Aorta (tissue), 5 donors: ENCODE results near the gene RALGPS2. TPM values are rescaled to one million over a fixed set of nuclear protein-coding genes. Genes with fewer than 3 reads are reported as not detected.
"Not testable (repeated sequence)": the region's sequence is repeated elsewhere in the genome, so short reads cannot be mapped to it uniquely, and the experiment has no call there.

Source experiments
- ATAC-seq: fragments of 200-7000 bp; cut with Tn5 transposase; one replicate; pipeline ENCODE4 v1.9.1; 2022; ENCODE audit warnings: moderate library complexity; ENCODE audit not compliant: low FRiP score
- DNase-seq, 2 donors: peaks; one replicate each; pipeline ENCODE4 v3.0.0-alpha.2; 2020
- H3K27ac ChIP-seq, 2 donors: one replicate each; pipeline ENCODE4 v1.5.1; 2013; ENCODE audit warnings: low read length in 2 of 2, mild to moderate bottlenecking in 2 of 2, moderate library complexity in 2 of 2, control low read depth in 1 of 2, inconsistent platforms in 1 of 2, low read depth in 1 of 2
- H3K27me3 ChIP-seq, 2 donors: one replicate each; pipeline ENCODE4 v1.6.1; 2013; ENCODE audit warnings: control low read depth in 1 of 2, low read length in 1 of 2, mild to moderate bottlenecking in 1 of 2, moderate library complexity in 1 of 2; ENCODE audit not compliant: insufficient read depth in 2 of 2, control insufficient read depth in 1 of 2
- H3K36me3 ChIP-seq, 2 donors: one replicate each; pipeline ENCODE4 v1.6.1; 2013; ENCODE audit warnings: control low read depth in 1 of 2, low read length in 1 of 2, mild to moderate bottlenecking in 1 of 2; ENCODE audit not compliant: insufficient read depth in 2 of 2, control insufficient read depth in 1 of 2
- H3K4me1 ChIP-seq, 2 donors: one replicate each; pipeline ENCODE4 v1.6.1; 2013; ENCODE audit warnings: low read length in 2 of 2, control low read depth in 1 of 2, mild to moderate bottlenecking in 1 of 2, moderate library complexity in 1 of 2; ENCODE audit not compliant: insufficient read depth in 2 of 2, control insufficient read depth in 1 of 2
- H3K4me3 ChIP-seq, 2 donors: one replicate each; pipeline ENCODE4 v1.5.1; 2013; ENCODE audit warnings: low read length in 2 of 2, control low read depth in 1 of 2, mild to moderate bottlenecking in 1 of 2
- H3K9me3 ChIP-seq: one replicate; pipeline ENCODE4 v1.6.1; 2013; ENCODE audit warnings: mild to moderate bottlenecking, low read length; ENCODE audit not compliant: control insufficient read depth
- WGBS, 2 donors: extraction: QIAGEN DNeasy Blood & Tissue Kit; methylation state at CpG; one replicate each; pipeline ENCODE4 v1.1.7; 2013; 5-methylcytosine and 5-hydroxymethylcytosine counted together
- intact Hi-C, 2 donors: fragments of 100-400 bp; cut with DNase I; formaldehyde crosslinking; loops; one replicate each; pipeline versions ENCODE4 v1.14.2 to v1.15.0; 2022
- polyA plus RNA-seq, 2 donors: library from polyadenylated mRNA; stranded (reverse); fragments of 200-250 nt; gene quantifications; one replicate each; pipeline ENCODE4 v1.2.3, GENCODE V29; 2013
- total RNA-seq, 2 donors: library from RNA; stranded (reverse); fragmentation: NEBNext Ultra II Directional; extraction: Animal tissue kit (Norgen Biotek cat#: 25700); gene quantifications; one replicate each; pipeline ENCODE4 v1.2.1, GENCODE V29; 2021
- donor health status: healthy with polysubstance abuse.
- donor health status: Bipolar disorder and iron deficiency.
- donor health status: DM: no; HTN: no; CAD: no.
- donor health status: DM: no; HTN: no; CAD: no.
- donor health status: DM: yes; HTN: yes; CAD: no.

Gene RALGPS2
- total and polyA plus RNA-seq, 4 donors = 0.18 to 14.1 (median 4.8) TPM

DNA sequence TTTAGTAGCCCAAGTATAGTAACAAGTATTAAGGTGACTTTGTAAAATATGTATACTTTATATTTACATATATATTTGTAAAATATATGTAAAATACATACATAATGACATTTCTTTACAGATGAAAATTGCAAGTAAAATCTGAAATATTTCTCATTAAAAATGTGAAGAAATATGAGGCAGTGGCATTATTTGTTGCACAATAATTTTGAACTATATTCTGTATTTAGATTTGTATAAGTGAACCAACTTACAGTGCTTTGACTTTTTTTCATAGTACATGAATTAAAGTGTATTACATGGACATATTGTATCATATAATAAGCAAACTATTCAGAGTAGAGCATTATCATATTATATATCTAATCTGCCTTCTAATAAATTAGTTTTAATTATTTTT, 85.5 kb downstream of the RALGPS2 start:
- DNase-seq (no peak), ATAC-seq (no peak)
- Histone ChIP-seq H3K36me3 (no peaks in the 10 kb centered on the region), H3K4me3 (no peak overlapping the region), H3K9me3 (no peaks in the 10 kb centered on the region), H3K27ac (no peak overlapping the region), H3K27me3 (no peaks in the 10 kb centered on the region), H3K4me1 (no peaks in the 10 kb centered on the region)
- intact Hi-C loops = no loop called here

DNA sequence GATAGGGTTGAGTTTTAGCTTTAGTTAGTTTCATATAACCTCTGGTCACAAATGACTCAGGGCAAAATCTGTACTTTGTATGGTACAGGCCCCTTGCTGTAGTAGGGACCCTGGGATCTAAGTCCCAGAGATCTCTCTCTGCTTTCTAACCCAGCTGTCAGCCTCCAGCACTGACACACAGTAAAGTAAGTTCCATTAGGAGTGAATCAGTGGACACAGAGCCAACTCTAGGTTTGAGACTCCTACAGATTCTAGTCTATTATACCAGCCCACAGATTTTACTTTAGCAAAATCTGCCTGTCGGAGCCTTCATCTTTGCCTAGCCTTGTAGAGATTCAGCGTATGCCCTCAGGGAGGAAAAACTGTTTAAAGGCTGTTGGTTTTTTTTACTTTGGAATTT, 93.4 kb downstream of the RALGPS2 start:
- H3K4me3 ChIP-seq = no peak overlapping the region
- H3K36me3 ChIP-seq = no peaks in the 10 kb centered on the region
- H3K4me1 ChIP-seq = no peaks in the 10 kb centered on the region
- intact Hi-C loops = no loop called here
- ATAC-seq = no peak
- H3K9me3 ChIP-seq = no peaks in the 10 kb centered on the region
- 94 to 98% methylated on average over 2 of the region's 2 CpGs for WGBS, 2 donors
- DNase-seq = no peak
- no peak overlapping the region for H3K27ac ChIP-seq
- no peaks in the 10 kb centered on the region for H3K27me3 ChIP-seq

DNA sequence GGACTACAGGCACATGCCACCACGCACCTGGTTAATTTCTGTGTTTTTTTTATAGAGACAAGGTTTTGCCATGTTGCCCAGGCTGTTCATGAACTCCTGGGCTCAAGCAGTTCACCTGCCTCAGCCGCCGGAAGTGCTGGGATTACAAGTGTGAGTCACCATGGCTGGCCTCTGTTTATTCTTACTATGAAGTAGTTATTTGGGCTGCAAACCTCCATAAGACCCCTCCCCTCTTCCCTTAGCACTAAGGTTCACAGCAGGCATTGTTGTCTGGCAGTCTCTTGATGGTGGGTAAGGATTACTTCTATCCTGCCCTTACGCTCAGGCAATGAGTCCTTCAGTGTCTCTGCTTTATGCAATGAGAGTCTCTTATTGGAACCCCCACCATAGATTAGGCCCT, 94.1 kb downstream of the RALGPS2 start:
- intact Hi-C loops = no loop called here
- no peak overlapping the region for H3K27ac ChIP-seq

DNA sequence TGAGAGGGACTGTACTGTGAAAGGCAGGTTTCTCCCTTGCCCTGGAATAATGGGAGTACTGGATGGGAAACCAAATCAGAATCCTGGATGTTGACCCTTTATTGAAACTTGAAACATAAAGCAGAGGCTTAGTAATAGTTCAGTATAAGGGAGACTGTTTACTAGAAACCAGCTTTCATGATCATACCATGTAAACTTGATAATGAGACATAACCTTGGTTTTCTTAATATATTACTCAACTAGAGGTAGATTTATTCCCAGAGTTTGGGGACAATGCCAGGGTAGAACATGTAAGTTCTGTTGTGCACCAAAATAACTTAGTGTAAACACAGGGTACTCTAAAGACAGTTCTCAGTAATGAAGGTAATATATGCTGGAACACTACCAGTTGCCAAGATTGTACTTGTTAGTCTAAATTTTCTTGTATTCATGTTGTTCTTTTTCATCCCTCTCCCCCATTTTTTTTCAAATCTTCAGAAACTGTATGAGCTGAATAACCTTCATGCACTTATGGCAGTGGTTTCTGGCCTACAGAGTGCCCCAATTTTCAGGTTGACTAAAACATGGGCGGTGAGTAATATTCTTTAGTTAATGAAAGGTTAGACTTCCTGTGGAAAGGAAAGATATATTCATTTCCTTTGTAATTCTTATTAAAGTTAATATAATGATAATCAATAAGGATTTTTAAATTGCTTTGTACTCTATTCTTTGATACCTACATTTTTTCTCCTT, 96.3 kb downstream of the RALGPS2 start:
- Histone ChIP-seq H3K4me1 (no peaks in the 10 kb centered on the region), H3K27ac (no peak overlapping the region), H3K27me3 (no peaks in the 10 kb centered on the region), H3K36me3 (no peaks in the 10 kb centered on the region), H3K9me3 (no peaks in the 10 kb centered on the region), H3K4me3 (no peak overlapping the region)
- DNase-seq (no peak), ATAC-seq (no peak)
- intact Hi-C loops = no loop called here
- 92 to 96% methylated on average over 1 of the region's 1 CpG for WGBS, 2 donors

More for the DNA sequence above, 94.1 kb downstream of the RALGPS2 start:
- H3K9me3 ChIP-seq = no peaks in the 10 kb centered on the region
- DNase-seq (no peak), ATAC-seq (no peak)
- H3K4me3 ChIP-seq = no peak overlapping the region
- WGBS, 2 donors = 97% methylated on average over 4 of the region's 4 CpGs
- no peaks in the 10 kb centered on the region for H3K4me1 ChIP-seq
- H3K36me3 ChIP-seq = no peaks in the 10 kb centered on the region
- H3K27me3 ChIP-seq = no peaks in the 10 kb centered on the region

DNA sequence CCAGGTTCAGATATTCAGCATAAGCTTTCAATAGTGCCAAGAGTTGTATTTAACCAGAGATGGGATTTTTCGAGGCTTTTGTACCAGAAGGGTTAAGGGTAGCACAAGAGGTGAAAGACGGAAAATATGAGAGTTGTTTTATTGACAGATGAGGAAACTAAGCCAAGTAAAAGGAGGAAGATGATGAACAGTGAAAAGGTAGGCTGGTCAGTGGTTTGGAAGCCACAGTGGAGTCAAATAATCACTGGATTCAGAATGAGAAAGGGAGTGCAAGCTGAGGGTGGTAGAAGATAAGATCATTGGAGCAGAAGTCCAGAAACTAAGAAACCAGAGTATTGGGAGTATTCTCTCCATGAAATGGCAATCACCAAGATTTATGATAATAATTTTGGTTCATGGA, 100.1 kb downstream of the RALGPS2 start:
- ATAC-seq = no peak
- H3K4me3 ChIP-seq = no peak overlapping the region
- WGBS, 2 donors = 89 to 91% methylated on average over 2 of the region's 2 CpGs
- no peaks in the 10 kb centered on the region for H3K4me1 ChIP-seq
- H3K9me3 ChIP-seq = no peaks in the 10 kb centered on the region
- H3K27me3 ChIP-seq = no peaks in the 10 kb centered on the region
- H3K36me3 ChIP-seq = no peaks in the 10 kb centered on the region
- H3K27ac ChIP-seq = no peak overlapping the region
- DNase-seq = no peak
- intact Hi-C loops = no loop called here

DNA sequence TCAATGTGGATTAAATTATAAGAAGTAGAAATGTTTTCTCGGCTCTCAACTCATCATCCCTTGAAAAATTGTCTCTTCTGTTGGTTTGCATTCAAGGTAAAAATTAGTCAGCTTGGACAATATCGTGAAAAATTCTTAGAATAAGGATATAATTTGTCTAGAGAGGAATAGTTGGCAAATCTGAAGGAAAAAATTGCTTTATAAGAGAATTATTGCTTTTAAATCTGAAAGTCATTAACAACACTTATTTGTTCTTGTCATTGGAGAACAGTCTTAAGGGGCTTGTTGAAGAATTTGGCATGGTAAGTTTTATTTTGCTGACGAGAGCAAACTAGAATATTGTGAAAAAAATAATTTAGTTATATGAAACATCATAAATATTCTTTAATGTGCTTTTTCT, 119.4 kb downstream of the RALGPS2 start:
- ATAC-seq (no peak), DNase-seq (no peak)
- no peak overlapping the region for H3K27ac ChIP-seq
- H3K9me3 ChIP-seq = no peaks in the 10 kb centered on the region
- H3K27me3 ChIP-seq = no peaks in the 10 kb centered on the region
- 67 to 71% methylated on average over 3 of the region's 3 CpGs for WGBS, 2 donors
- no peaks in the 10 kb centered on the region for H3K36me3 ChIP-seq
- no peaks in the 10 kb centered on the region for H3K4me1 ChIP-seq
- H3K4me3 ChIP-seq = no peak overlapping the region
- intact Hi-C loops = no loop called here

DNA sequence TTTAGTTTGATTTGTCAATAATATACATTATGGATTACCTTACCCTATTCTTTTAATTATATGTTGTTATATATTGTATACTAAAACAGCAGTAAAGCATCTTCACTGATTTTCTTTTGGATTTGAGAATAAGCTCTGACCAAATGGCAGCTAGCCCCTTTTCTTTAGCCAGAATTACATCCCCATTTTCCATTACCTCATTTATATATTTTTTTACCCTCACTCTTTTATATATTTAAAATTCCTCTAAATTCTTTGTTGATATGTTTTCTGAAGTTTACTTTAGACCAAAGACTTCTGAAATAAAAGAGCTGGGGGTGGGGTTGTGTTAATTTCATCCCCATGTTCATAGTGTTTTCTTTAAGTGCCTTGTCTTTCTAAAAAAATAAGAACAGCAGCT, 121.3 kb downstream of the RALGPS2 start:
- Histone ChIP-seq H3K27me3 (no peaks in the 10 kb centered on the region), H3K27ac (no peak overlapping the region), H3K4me3 (no peak overlapping the region), H3K9me3 (no peaks in the 10 kb centered on the region), H3K4me1 (no peaks in the 10 kb centered on the region), H3K36me3 (no peaks in the 10 kb centered on the region)
- DNase-seq = no peak
- intact Hi-C loops = no loop called here
- no peak for ATAC-seq

DNA sequence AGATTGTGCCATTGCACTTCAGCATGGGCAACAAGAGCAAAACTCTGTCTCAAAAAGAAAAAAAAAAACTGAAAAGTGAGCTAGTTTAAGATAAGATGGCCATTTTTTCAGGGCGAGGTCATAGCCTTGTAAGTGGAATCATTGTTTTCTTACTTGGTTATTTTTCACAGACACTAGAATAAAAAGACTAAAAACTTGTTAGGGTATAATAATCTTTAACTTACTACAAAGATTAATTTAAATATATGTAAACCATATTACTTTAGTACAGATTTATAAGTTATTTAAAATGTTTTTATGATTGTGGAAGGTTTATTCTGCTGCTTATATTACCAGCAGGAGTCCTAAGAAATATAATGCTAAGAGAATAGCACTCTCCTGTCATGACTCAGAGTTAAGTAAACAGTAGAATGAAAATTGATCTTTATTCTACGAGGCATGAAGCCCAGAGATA, 122.4 kb downstream of the RALGPS2 start:
- ATAC-seq = no peak
- WGBS, 2 donors = 29 to 36% methylated on average over 2 of the region's 2 CpGs

DNA sequence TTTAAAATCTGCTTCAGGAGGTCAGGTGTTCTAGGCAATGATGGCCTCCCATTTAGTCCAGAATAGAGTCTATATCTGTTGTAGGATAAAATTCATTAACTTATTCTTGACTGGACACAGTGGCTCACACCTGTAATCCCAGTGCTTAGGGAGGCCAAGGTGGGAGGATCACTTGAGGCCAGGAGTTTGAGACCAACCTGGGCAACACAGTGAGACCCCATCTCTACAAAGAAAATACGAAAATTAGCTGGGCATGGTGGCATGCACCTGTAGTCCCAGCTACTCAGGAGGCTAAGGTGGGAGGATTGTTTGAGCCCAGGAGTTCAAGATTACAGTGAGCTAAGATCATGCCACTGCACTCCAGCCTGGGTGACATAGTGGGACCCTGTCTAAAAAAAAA, 122.9 kb downstream of the RALGPS2 start:
- H3K9me3 ChIP-seq, H3K4me1 ChIP-seq, H3K36me3 ChIP-seq, ATAC-seq, H3K27me3 ChIP-seq, DNase-seq, intact Hi-C loops, H3K4me3 ChIP-seq, H3K27ac ChIP-seq: not testable (repeated sequence)
- 94 to 95% methylated on average over 1 of the region's 1 CpG for WGBS, 2 donors

More for the DNA sequence above, 122.4 kb downstream of the RALGPS2 start:
- H3K27me3 ChIP-seq = no peaks in the 10 kb centered on the region
- H3K4me1 ChIP-seq = no peaks in the 10 kb centered on the region
- H3K27ac ChIP-seq = no peak overlapping the region
- no peak overlapping the region for H3K4me3 ChIP-seq
- no peaks in the 10 kb centered on the region for H3K36me3 ChIP-seq
- intact Hi-C loops = no loop called here
- no peaks in the 10 kb centered on the region for H3K9me3 ChIP-seq
- no peak for DNase-seq
